Measurements from ENCODE around the gene GOLIM4.

The GOLIM4 gene

DNA sequence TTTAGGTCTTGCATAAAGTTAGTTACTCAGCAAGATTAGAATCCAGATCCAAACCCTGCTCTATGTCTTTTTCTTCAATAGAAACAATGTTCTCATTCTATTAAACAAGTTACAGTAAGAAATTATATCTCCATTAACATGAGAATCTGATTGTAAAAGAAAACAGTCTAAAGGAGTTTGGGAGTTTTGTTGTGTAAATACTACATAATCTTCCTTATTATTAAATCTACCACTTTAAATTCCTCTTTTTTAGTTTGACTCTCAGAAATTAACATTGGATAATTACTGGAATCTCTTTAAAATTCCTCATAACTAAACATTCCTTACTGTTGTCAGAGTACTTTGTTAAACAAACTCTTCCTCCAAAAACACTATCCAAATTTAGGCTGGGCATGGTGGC lies 1.7 kb upstream of the GOLIM4 start:
- DNase-seq: no peak

DNA sequence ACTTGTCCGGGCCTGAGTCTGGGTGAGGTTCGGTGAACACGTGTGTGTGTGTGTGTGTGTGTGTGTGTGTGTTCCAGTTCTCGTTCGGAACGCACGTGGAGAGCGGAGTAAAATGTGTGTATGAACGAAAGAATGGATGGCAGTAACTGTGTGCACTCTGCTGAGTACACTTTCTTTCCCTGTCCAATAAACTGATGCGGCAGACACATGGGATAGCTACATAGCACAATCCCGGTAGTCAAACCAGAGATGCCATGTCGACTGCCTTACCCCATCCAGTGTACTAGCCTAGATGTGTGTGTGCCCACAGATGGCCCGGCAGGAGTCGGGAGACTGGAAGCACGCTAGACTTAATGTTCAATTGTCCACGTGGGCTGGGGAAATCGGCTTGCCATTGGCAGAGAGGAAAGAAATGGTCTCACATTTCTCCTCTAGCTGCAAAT lies 507 bp upstream of the GOLIM4 start:
- DNase-seq: peak; percentile 71 to 82

DNA sequence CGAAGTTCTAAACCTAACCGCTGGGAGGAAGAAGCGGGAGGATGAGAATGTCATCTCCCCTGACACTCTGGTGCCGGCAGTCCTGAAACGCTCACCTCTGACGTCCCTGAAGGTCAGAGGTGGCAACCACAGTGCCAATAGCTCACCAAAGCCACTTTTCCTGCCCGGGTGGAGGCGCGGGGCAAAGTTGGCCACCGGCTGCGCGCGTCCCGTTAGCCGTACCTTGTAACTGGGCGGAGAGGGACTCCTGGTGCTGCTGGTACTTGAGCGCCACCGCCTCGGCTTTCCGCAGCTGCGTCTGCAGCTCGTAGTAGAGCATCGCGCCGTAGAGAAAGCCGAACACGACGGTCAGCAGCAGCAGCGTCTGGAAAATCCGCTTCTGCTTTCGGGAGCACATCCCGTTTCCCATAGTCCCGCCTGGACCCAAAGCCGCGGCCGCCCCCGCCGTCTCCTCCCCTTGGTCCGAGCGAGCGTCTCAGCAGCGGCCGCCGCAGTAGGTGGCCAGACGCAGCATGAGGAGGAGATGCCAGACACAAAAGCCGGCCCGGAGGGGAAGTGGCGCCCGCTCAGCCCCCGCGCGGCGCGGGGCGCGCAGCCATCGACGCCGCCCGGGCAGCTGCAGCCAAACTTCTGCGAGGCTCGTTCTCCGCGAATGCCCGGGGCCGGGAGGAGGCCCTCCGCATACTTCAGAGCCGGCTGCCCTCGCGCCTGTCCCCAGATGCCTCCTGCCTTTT lies 680 bp downstream of the GOLIM4 start:
- DNase-seq: peak; percentile 82 to 95

DNA sequence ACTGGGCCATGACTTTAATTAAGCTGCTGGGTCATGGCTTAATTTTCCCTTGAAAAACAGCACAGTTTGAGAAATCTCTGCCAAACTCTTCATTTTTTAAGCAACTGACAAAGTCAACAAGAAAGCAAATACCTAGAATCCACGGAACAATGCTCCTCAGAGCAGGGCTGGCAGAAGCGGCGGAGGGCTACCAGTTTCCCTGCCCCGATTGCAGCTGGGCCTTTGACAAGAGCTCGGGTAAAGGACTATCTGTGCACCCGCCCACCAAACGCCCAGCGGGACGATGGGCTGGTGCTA lies 1.2 kb downstream of the GOLIM4 start:
- DNase-seq: peak in 1 of 2 donors; percentile 75

DNA sequence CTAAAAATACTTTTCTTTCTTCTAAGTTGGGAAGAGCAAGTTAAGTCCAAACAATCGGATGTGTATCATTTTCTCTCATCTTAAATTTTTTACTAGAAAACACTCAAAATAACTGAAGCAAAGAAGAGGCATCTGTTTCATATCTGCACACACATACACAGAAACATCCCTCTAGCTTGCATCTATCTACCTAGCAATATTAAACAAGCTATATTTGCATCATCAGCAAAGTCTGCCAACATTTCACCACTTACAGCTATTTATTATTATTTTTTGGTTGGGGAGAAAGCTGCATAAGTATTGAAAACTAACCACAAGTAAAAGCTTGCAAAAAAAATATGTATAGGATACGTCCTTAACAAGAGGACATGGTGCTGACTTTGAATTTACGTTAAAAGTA lies 1.9 kb downstream of the GOLIM4 start:
- DNase-seq: no peak

DNA sequence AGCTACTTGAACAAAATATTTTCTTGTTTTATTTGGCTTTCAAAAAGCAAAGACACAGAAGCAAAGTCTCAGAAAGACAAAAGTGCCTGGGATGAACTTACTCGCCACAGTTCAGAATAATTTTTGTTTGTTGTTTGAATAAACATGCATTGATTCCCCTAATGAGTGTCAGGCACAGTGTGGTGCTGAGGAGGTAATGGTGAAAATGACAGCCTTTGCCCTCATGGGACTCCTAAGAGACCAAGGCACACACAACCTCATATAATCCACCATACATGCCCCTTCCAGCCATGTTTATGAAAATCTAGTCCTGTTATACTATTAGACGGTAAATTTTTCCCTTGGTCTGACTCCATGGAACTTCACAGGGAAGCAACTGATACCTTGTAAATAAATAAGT lies 2.5 kb downstream of the GOLIM4 start:
- DNase-seq: no peak

DNA sequence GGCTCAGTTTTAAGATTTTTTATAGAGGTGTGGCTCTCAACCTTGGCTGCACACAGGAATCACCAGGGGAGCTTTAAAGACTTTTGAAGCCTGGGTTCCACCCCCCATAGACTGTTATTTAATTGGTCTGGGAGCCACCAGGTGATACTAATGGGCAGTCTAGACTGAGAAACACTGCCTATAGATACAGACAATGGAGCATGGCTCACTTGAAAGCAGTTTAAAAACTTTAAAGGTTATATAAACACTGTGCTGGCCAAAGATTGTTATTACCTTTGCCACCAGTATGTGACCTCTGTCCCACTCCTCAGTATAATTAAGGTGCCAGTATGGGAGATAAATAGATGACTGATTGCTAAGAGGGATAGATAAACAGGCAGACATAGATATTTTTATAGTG lies 3.8 kb downstream of the GOLIM4 start:
- no peak for DNase-seq

DNA sequence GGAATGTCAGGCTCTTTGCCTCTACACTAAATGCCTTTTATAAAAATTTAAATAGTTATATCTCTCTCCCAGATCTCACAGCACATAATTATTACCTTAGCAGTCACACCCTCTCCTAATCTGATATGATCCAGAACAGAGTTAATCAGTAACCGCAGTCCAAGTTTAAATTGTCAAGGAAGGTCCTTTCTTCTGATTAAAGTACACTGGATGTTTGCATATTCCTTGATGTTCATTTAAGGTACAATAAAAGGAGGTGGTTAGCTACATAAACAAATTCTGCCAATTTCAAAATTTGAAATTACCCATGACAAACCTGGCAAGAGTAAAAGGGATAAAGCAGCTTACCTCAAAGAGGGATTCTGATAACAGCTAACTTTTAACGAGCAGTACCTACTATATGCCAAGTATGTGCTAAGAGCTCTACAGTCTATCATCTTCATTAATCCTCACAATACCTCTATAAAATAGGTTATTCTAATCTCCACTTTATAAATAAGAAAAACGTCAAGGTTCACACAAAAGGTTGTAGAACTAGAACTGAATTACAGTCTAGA lies 4.3 kb downstream of the GOLIM4 start:
- DNase-seq: no peak

DNA sequence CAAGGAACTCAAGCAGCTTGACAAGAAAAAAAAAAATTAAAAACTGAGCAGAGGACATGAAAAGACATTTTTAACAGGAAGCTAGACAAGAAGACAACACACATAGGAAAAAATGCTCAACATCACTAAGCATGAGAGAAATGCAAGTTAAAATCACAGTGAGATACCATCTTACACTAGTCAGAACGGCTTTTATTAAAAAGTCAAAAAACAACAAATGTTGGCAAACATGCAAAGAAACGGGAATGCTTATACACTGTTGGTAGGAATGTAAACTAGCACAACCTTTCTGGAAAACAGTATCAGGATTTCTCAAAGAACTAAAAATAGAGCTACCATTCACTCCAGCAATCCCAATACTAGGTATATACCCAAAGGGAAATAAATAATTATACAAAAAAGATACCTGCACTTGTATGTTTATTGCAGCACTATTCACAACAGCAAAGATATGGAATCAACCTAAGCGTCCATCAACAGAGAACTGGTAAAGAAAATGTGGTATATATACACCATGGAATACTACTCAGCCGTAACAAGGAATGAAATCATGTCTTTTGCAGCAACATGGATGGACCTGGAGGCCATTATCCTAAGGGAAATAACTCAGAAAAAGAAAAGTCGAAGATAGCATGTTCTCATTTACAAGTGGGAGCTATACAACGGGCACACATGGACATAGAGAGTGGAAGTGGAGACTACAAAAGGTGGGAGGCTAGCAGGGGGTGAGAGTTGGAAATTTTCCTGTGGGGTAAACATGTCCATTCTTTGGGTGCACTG lies 5.2 kb downstream of the GOLIM4 start:
- DNase-seq: no peak

DNA sequence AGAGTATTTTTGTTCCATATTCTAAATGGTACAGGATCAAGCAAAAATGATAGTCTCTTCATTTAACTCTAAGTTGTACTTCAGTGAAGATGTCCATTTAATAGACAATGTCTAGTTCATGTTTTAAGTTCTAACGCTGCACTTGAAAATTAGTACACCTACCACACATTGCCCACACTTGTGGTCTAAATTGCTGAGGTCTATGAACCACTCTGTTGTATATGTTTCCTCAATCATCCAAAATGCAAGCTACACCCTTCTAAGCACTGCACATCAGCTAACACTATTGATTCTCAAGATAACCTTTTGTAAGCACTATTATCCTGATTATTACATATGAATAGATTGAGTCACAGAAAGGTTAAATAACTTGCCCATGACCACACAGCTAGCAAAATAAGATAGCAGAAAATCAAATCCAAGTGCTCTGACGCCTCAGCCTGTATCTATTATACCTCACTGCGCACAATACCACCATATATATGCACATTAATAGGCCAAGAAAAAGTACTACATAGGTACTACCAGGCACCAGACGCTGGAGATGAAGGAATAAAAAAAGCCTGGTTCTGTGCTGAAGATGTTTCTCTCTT lies 6.4 kb downstream of the GOLIM4 start:
- DNase-seq: no peak

DNA sequence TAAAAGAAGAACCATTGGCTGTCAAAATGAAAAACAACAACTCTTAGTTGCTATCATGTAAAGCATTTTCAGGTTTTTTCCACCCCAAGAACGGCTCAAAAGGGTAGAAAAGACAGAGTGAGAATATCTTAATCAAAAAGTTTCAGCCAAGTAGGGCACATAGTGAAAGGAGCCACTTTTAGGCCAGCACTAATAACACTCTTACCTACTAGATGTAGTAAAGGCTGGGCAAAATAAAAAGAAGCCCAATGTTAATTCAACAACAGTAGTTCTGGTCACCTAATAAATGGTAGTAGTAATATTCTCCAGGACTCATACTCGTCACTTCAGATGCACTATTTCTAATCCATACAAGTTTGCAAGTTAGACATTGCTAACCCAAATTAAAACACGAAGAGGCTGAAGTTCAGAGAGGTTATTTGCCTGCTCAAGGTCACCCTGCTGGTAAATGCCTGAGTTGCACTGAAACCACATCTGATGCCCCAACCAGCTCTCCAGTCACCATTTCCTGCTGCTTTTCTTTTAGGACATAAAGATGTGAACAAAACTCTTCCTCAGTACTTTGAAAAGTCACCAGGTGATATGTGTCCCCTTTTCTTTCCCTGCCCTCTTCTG lies 7.5 kb downstream of the GOLIM4 start:
- DNase-seq: peak in 1 of 2 donors; percentile 8

DNA sequence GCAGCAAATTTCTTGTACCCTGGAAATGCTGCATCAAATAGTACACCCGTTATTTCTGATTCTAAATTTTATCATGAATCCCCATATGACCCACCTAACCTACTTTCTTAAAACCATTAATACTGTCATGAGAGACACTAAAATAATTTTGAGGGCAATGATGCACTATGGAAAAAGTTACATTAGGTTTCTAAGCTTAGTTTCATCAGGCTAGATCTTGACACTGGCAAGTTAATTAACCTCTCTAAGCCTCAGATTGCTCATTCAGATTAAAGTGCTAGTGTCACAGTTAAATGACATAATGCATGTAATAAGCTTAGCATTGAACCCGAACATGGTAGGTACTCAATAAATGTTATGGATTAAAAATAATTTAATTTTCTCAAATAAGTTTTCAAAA lies 8.2 kb downstream of the GOLIM4 start:
- DNase-seq: no peak

DNA sequence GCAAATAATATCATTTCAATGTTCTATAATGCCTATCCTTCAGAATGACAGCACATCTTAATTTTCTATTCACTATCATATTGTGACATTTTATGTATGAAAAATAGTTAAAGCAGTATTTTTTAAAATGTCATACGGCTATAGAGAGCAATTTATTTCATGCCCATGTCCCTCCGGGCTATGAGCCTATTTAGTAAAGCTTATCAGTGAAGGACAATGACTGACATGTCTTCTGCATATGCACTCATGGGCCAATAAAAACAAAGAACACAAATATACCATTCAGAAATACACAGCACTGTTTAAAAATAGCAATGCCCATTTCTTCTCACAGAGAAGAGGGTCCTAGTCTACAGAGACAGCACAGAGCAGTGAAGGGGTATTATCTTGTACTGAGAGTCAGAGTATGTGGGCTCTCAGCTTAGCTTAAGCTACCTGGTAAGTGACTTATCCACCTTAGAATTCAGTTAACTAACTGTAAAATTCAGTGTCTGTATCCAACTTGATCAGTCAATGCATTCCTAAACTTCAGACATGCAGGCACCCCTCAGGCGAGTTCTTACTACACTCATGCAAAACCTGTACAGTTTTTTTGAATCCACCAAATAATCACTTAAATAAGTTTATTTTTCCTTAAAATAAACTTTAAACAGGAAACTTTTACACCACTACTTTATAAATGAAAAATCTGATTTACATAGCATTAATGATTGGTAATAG lies 9.0 kb downstream of the GOLIM4 start:
- DNase-seq: no peak

DNA sequence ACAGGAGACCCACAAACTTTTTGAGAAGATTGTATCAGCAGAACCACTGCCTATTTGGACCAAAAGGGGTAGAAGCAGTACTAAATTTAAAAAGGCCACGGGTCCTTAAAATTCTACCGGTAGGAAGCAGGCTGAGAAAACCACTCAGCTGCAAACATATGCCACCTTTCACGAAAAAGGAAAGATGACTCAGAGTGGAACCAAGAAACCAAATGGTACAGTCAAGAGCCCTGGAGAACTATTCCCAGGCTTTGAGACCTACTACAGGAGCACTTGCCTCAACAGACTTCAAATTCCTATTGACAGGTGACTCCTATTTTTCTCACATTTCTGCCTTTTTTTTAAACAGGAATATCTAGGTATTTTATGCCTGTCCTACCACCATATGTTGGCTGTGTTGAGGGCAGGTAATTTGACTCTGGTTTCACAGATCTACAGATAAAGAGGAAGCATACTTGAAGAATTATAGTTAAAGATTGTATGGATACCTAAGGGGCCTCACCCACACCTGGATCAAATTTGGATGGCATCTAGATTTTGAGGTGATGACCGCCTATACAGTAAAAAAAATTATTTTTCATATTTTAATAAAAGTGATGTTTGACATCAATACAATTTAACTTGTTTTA lies 10.1 kb downstream of the GOLIM4 start:
- no peak for DNase-seq

DNA sequence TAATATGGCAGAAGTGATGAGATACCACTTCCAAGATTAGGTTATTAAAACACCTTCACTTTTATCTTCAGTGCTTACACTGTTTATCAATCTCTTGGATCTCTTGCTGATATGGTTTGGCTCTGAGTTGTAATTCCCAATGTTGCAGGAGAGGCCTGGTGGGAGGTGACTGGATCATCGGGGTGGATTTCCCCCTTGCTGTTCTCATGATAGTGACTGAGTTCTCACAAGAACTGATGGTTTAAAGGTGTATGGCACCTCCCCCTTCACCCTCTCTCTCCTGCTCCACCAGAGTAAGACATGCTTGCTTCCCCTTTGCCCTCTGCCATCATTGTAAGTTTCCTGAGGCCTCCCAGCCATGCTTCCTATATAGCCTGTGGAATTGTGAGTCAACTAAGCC lies 11.8 kb downstream of the GOLIM4 start:
- DNase-seq: no peak

DNA sequence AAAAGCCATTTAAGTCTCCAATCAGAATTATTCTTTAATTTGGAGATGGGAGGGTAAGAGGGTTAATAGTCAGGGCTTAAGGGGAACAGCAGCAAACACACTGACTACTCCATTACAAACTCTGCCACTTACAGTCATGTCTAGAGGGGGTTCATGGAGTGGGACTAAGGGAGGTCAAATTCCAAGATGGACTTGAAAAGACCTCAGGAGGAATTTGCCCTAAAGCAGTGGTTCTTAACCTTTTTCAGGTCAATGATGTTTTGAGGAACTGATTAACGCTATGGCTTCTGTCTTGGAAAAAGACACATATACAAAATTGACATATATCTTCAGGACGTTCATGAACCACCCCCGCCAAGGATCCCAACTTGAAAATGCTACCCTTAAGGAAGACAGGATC lies 13.9 kb downstream of the GOLIM4 start:
- DNase-seq: no peak

DNA sequence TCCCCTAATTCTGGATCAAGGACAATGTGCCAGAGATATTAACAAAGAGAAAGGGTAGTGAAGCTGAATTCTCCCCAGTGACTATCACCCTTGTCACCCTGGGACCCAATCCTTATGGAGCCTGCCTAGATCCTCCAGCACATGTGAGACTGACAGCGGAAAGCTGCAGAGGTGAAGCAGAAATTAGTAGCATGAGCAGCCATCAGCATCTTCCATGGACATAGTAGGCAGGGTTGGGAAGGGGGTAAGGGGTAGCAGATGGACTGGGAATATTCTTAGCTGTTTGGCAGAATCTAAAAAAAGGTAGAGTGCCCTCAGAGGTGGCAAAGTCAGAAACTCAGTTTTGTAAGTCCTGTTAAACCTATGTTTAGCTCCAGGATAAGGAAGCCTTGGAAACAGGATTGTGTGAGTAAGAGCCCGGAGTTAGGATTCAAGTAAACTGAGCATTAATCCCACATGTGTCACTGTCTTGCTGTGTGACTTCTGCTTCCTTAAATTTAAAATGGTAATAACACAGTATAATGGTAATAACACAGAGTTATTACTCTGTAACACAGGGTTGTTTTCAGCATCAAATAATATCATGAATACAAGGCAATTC lies 14.5 kb downstream of the GOLIM4 start:
- peak in 1 of 2 donors; percentile 25 for DNase-seq

DNA sequence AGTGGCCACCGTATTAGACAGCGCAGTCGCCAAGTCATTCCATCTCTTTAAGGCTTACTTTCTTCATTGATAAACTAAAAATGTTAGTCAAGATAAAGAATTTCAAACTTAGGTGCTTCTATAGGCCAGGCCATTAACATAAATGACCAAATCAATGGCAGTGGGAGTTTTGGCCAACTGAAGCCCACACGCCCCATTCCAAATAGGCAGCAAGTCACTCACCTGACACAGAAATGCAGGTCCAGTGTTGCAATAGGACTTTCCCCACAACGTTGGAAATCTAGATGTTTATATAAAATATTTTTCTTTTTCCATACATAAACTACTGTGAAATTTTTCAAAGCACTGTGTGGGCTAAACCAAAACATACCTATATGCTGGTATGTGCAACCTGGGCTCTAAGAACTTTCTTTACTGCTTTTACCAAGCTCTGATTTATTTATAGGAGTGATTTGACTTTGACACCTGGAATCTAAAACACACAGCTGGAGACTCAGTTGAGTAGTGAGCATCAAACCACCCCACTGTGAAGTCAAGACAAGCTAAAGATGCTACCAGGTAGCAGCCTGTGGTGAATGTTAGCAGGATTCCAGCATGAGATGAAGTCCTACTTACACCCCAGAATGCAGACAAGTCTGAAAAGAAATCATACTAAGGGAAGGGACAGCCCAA lies 15.1 kb downstream of the GOLIM4 start:
- DNase-seq: no peak

DNA sequence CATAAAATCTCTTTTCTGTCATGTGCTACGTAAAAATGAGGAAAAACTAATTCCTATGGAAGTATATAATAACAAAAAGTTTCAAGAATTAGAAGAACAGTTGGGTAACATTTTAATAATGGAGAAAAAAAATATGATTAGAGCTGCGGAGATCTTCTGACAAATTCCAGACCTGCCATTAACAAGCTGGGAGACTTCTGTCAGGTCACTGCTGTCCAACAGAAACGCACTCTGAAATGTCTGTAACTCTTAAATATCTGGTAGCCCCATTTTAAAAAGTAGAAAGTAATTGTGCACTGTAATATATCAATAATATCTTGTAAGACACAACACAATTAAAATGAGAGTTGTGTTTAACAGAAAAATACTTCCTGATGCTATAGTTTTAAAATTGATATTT lies 15.7 kb downstream of the GOLIM4 start:
- DNase-seq: no peak

DNA sequence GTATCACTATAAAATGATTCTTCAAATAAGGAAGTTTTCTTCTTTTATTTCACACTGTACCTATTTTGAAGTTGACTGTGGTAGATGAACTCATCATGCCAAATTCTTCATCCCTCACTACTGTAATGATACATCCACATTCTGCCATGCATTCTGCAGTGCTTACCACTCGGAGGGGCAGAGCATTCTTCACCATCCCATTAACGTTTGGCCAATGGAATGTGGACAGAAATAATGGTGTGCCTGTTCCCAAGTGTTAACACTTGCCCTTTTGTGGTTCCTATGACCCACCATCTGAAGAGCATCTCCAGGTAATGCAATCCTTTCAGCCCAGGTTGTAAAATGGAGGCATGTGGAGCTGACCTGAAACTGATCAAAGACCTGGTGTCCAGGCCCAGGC lies 18.6 kb downstream of the GOLIM4 start:
- no peak for DNase-seq

All from inflammatory macrophage (primary cell).